Sigmoid colon (tissue), 4 donors: ENCODE measurements around the gene PRM2.

Source experiments
- CTCF ChIP-seq, 4 experiments: fragments of 450-650 bp in 3 of 4; fragments of 200-600 bp in 1 of 4; IDR thresholded peaks; one replicate each; pipeline ENCODE4 v1.5.1; 2016 to 2019; ENCODE audit warnings: antibody characterized with exemption in 4 of 4, mild to moderate bottlenecking in 3 of 4, moderate library complexity in 2 of 4
- POLR2A ChIP-seq, 2 donors: fragments of 450-650 bp; IDR thresholded peaks; one replicate each; pipeline ENCODE4 v1.6.1; 2016; ENCODE audit warnings: antibody characterized with exemption in 2 of 2, mild to moderate bottlenecking in 2 of 2, moderate library complexity in 2 of 2
- POLR2AphosphoS5 ChIP-seq, 4 donors: sonication (generic); formaldehyde crosslinking; IDR thresholded peaks; one replicate each; pipeline ENCODE4 v1.6.1; 2017; ENCODE audit warnings: antibody characterized with exemption in 4 of 4

GRCh38 chr16:11265124-11265523 lies 11.2 kb downstream of the PRM2 start:
- no peak for TF ChIP-seq CTCF (IDR thresholded peaks at IDR 0.05)
- TF ChIP-seq POLR2AphosphoS5 (IDR thresholded peaks at IDR 0.05) = no peak
- TF ChIP-seq POLR2A (IDR thresholded peaks at IDR 0.05) = no peak
